IPS DF 19.7 (cell line): ENCODE measurements around the gene YPEL2.
"Not testable (repeated sequence)": the region's sequence is repeated elsewhere in the genome, so short reads cannot be mapped to it uniquely, and the experiment has no call there.

ENCODE experiments used
- DNase-seq: peaks from one replicate; pipeline ENCODE4 v3.0.0-alpha.2; 2013; ENCODE audit warnings: low read depth, low spot score

YPEL2 gene

GRCh38 chr17:59331129-59331928 lies at the start of gene YPEL2:
Gene YPEL2, plus strand, starts transcription at chr17:59331655. Its CDS starts 21,755 bp downstream, at chr17:59353410.
- peak; percentile 78 for DNase-seq

GRCh38 chr17:59284317-59284716 lies 47.1 kb upstream of the YPEL2 start:
- no peak for DNase-seq

GRCh38 chr17:59287452-59287851 lies 44.0 kb upstream of the YPEL2 start:
- no peak for DNase-seq

- DNase-seq: no peak
Measured at GRCh38 chr17:59287891-59288290, 43.6 kb upstream of the YPEL2 start.

GRCh38 chr17:59289981-59290301 lies 41.5 kb upstream of the YPEL2 start:
- DNase-seq: no peak

- peak; percentile 47 for DNase-seq
Measured at GRCh38 chr17:59290302-59290998, 41.0 kb upstream of the YPEL2 start.

GRCh38 chr17:59292174-59292523 lies 39.3 kb upstream of the YPEL2 start:
- no peak for DNase-seq

- DNase-seq: no peak
Measured at GRCh38 chr17:59296190-59296589, 35.3 kb upstream of the YPEL2 start.

GRCh38 chr17:59298521-59298920 lies 32.9 kb upstream of the YPEL2 start:
- DNase-seq: no peak

GRCh38 chr17:59299400-59300092 lies 31.9 kb upstream of the YPEL2 start:
- no peak for DNase-seq

- no peak for DNase-seq
Measured at GRCh38 chr17:59300941-59301340, 30.5 kb upstream of the YPEL2 start.

- DNase-seq: no peak
Measured at GRCh38 chr17:59304811-59305210, 26.6 kb upstream of the YPEL2 start.

GRCh38 chr17:59310263-59310920 lies 21.1 kb upstream of the YPEL2 start:
- no peak for DNase-seq

GRCh38 chr17:59311051-59311468 lies 20.4 kb upstream of the YPEL2 start:
- DNase-seq: no peak

GRCh38 chr17:59311521-59311920 lies 19.9 kb upstream of the YPEL2 start:
- not testable (repeated sequence) for DNase-seq

- no peak for DNase-seq
Measured at GRCh38 chr17:59315866-59316265, 15.6 kb upstream of the YPEL2 start.

- DNase-seq: no peak
Measured at GRCh38 chr17:59327121-59327980, 4.1 kb upstream of the YPEL2 start.

GRCh38 chr17:59327981-59328290 lies 3.5 kb upstream of the YPEL2 start:
- DNase-seq: no peak

GRCh38 chr17:59328601-59329000 lies 2.9 kb upstream of the YPEL2 start:
- DNase-seq: no peak

GRCh38 chr17:59329176-59330052 lies 2.0 kb upstream of the YPEL2 start:
- DNase-seq: peak; percentile 45
